H9 (cell line): ENCODE data around the gene JUNB. TPM values are rescaled to one million over a fixed set of nuclear protein-coding genes. Genes with fewer than 3 reads are reported as not detected.
A peak's percentile ranks its signal among the peaks of the same experiment; 100 is the strongest.

Experiments
- DNase-seq: peaks from one replicate; pipeline ENCODE4 v3.0.0-alpha.2; 2017
- H2AFZ ChIP-seq: one replicate; pipeline ENCODE4 v1.6.1; 2013; ENCODE audit warnings: mild to moderate bottlenecking, low read length, control low read depth, moderate library complexity
- H2AK5ac ChIP-seq: 2 replicates; pipeline ENCODE4 v1.6.1; 2013; ENCODE audit warnings: low read length, control low read depth, mixed read lengths; ENCODE audit not compliant: insufficient read length
- H2BK120ac ChIP-seq: one replicate; pipeline ENCODE4 v1.6.1; 2013; ENCODE audit warnings: low read depth, mild to moderate bottlenecking, low read length, control low read depth, inconsistent platforms; ENCODE audit not compliant: poor library complexity, severe bottlenecking
- H2BK12ac ChIP-seq: 2 replicates; pipeline ENCODE4 v1.6.1; 2013; ENCODE audit warnings: low read length, control low read depth, mixed read lengths, low read depth; ENCODE audit not compliant: insufficient read length
- H2BK15ac ChIP-seq: 2 replicates; pipeline ENCODE4 v1.6.1; 2013; ENCODE audit warnings: low read depth, low read length, control low read depth
- H2BK20ac ChIP-seq: one replicate; pipeline ENCODE4 v1.6.1; 2013; ENCODE audit warnings: low read depth, mild to moderate bottlenecking, low read length, control low read depth, inconsistent platforms; ENCODE audit not compliant: poor library complexity, severe bottlenecking
- H2BK5ac ChIP-seq: 2 replicates; pipeline ENCODE4 v1.6.1; 2013; ENCODE audit warnings: low read length, control low read depth, mixed read lengths; ENCODE audit not compliant: insufficient read length
- H3K14ac ChIP-seq: 2 replicates; pipeline ENCODE4 v1.6.1; 2013; ENCODE audit warnings: low read length, control low read depth; ENCODE audit not compliant: insufficient read depth
- H3K18ac ChIP-seq: 2 replicates; pipeline ENCODE4 v1.6.1; 2013; ENCODE audit warnings: low read depth, mild to moderate bottlenecking, mixed read lengths, low read length, control low read depth; ENCODE audit not compliant: insufficient read length
- H3K23ac ChIP-seq: 2 replicates; pipeline ENCODE4 v1.6.1; 2013; ENCODE audit warnings: low read length, control low read depth, mixed read lengths, low read depth; ENCODE audit not compliant: insufficient read length
- H3K23me2 ChIP-seq: 2 replicates; pipeline ENCODE4 v1.6.1; 2013; ENCODE audit warnings: low read depth, mild to moderate bottlenecking, mixed read lengths, low read length, control low read depth; ENCODE audit not compliant: insufficient read length, poor library complexity, severe bottlenecking
- H3K27ac ChIP-seq: 2 replicates; pipeline ENCODE4 v1.5.1; 2013; ENCODE audit warnings: low read length, control low read depth, mixed read lengths, low read depth; ENCODE audit not compliant: insufficient read length
- H3K27me3 ChIP-seq: 2 replicates; pipeline ENCODE4 v1.6.1; 2013; ENCODE audit warnings: low read length, control low read depth, inconsistent platforms; ENCODE audit not compliant: insufficient read depth
- H3K4ac ChIP-seq: 2 replicates; pipeline ENCODE4 v1.6.1; 2013; ENCODE audit warnings: low read depth, mild to moderate bottlenecking, control low read depth, inconsistent platforms, low read length, moderate library complexity
- H3K4me1 ChIP-seq: 2 replicates; pipeline ENCODE4 v1.6.1; 2013; ENCODE audit warnings: low read length, control low read depth, inconsistent platforms; ENCODE audit not compliant: insufficient read depth
- H3K4me2 ChIP-seq: 2 replicates; pipeline ENCODE4 v1.6.1; 2013; ENCODE audit warnings: low read length, control low read depth, mixed read lengths; ENCODE audit not compliant: insufficient read length, insufficient read depth
- H3K56ac ChIP-seq: 2 replicates; pipeline ENCODE4 v1.6.1; 2013; ENCODE audit warnings: low read depth, mild to moderate bottlenecking, mixed read lengths, low read length, control low read depth; ENCODE audit not compliant: insufficient read length
- H3K79me1 ChIP-seq: 2 replicates; pipeline ENCODE4 v1.6.1; 2013; ENCODE audit warnings: low read depth, mild to moderate bottlenecking, moderate library complexity, low read length, control low read depth, inconsistent platforms; ENCODE audit not compliant: insufficient read depth, poor library complexity, severe bottlenecking
- H3K79me2 ChIP-seq: 2 replicates; pipeline ENCODE4 v1.6.1; 2013; ENCODE audit warnings: low read length, control low read depth, inconsistent platforms; ENCODE audit not compliant: insufficient read depth
- H3K9ac ChIP-seq: 2 replicates; pipeline ENCODE4 v1.6.1; 2013; ENCODE audit warnings: low read length, control low read depth, mixed read lengths; ENCODE audit not compliant: insufficient read length; ENCODE audit errors: extremely low read depth
- H3K9me3 ChIP-seq: one replicate; pipeline ENCODE4 v1.6.1; 2013; ENCODE audit warnings: low read depth, low read length, inconsistent platforms; ENCODE audit not compliant: control insufficient read depth
- H3T11ph ChIP-seq: one replicate; pipeline ENCODE4 v1.6.1; 2013; ENCODE audit warnings: mild to moderate bottlenecking, low read length, control low read depth, inconsistent platforms
- H4K20me1 ChIP-seq: one replicate; pipeline ENCODE4 v1.6.1; 2013; ENCODE audit not compliant: control insufficient read depth, insufficient read length, insufficient read depth
- H4K5ac ChIP-seq: 2 replicates; pipeline ENCODE4 v1.6.1; 2013; ENCODE audit warnings: low read depth, mild to moderate bottlenecking, mixed read lengths, low read length, control low read depth; ENCODE audit not compliant: insufficient read length
- H4K8ac ChIP-seq: replicated peaks from 2 replicates; pipeline ENCODE4 v1.6.1; 2013; ENCODE audit warnings: low read length, control low read depth, mixed read lengths, low read depth; ENCODE audit not compliant: insufficient read length
- H4K91ac ChIP-seq: 2 replicates; pipeline ENCODE4 v1.6.1; 2013; ENCODE audit warnings: low read depth, mild to moderate bottlenecking, moderate library complexity, mixed read lengths, low read length, control low read depth; ENCODE audit not compliant: insufficient read length
- H3K27ac Mint-ChIP-seq, 3 experiments: 2 replicates in 2 of 3; 3 replicates in 1 of 3; pipeline ENCODE4 v1.8.0; 2020 to 2021; ENCODE audit warnings: mixed read lengths in 3 of 3, mild to moderate bottlenecking in 1 of 3, moderate library complexity in 1 of 3
- H3K27me3 Mint-ChIP-seq: 2 replicates; pipeline ENCODE4 v1.8.0; 2021; ENCODE audit warnings: low read depth, mild to moderate bottlenecking, moderate library complexity, mixed read lengths
- H3K36me3 Mint-ChIP-seq, 3 experiments: 2 replicates in 2 of 3; 3 replicates in 1 of 3; pipeline ENCODE4 v1.8.0; 2020 to 2021; ENCODE audit warnings: low read depth in 3 of 3, mixed read lengths in 3 of 3; ENCODE audit not compliant: insufficient read depth in 1 of 3
- H3K4me1 Mint-ChIP-seq, 2 experiments: 2 replicates each; pipeline ENCODE4 v1.8.0; 2020; ENCODE audit warnings: mixed read lengths in 2 of 2
- H3K4me3 Mint-ChIP-seq, 2 experiments: 2 replicates in 1 of 2; 3 replicates in 1 of 2; pipeline ENCODE4 v1.8.0; 2020 to 2021; ENCODE audit warnings: mild to moderate bottlenecking in 2 of 2, mixed read lengths in 2 of 2, moderate library complexity in 1 of 2
- H3K9me3 Mint-ChIP-seq, 2 experiments: 2 replicates in 1 of 2; 3 replicates in 1 of 2; pipeline ENCODE4 v1.8.0; 2020; ENCODE audit warnings: mild to moderate bottlenecking in 2 of 2, mixed read lengths in 2 of 2, moderate library complexity in 1 of 2
- CTCF ChIP-seq: fragments of 200-600 bp; sonication (generic); conservative IDR thresholded peaks from 3 replicates; pipeline ENCODE4 v1.8.0; 2021; ENCODE audit warnings: antibody characterized with exemption, mild to moderate bottlenecking
- WGBS: extraction: QIAGEN DNeasy Blood & Tissue Kit; methylation state at CpG from one replicate; pipeline ENCODE4 v1.1.7; 2013; ENCODE audit warnings: missing lambda C conversion rate, low lambda C conversion rate, mixed read lengths; ENCODE audit not compliant: insufficient read length; ENCODE audit errors: extremely low coverage; 5-methylcytosine and 5-hydroxymethylcytosine counted together
- total RNA-seq: library from RNA; stranded (reverse); gene quantifications from 2 replicates; pipeline ENCODE4 v1.2.1, GENCODE V29; 2021

The JUNB gene
- total RNA-seq, 1 experiment from 2014 or later, result 15.9 TPM

DNA sequence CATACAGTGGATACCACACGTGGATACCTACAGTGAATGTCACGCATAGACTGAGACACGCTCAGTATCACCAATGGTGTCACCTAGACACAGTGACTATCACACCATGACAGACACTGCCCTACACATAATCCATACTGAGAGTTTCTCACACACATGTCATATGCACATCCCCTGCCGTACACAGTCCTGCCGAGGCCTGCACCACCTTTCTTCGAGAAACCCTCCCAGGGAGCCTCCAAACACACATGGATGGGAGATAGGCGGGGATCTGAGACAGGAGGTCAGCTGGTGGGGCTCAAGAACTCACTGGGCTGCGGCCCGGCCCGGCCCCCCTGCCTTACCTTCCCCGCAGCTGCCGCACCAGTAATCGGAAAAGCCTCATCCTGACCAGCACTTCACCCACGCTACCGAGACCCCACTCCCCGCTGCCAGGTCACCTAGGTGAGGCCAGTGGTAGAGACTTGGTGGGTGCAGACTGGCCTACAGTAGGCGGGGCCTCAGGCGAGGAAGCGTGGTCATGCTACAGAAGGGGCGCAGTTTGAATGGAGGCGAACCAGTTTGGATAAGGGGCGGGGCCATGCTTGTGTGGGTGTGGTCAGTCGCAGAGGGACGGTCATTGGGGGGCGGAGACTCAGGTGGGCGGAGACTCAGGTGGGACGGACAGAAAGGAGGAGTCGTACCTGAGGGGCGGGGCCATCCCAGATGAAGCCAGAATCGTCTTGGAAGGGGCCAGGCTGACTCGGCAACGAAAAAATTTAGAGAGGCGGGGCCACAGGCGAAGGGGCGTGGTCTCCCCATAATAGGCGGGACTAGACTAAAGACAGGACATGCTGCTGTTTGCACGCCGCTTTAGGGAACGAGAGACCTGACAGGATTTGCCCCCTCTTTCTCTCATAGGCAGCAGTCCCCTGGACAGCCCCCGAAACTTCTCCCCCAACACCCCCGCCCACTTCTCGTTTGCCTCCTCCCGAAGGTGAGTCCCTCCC lies 49.1 kb downstream of the JUNB start:
- Histone ChIP-seq H3K23ac (no peak overlapping the region), H4K8ac (no peak overlapping the region), H3K18ac (no peak overlapping the region), H2BK15ac (no peak overlapping the region), H3K56ac (no peak overlapping the region), H3K14ac (no peak overlapping the region), H2BK20ac (no peak overlapping the region), H2AK5ac (no peak overlapping the region), H2BK12ac (no peak overlapping the region), H3T11ph (no peak overlapping the region), H3K27ac (no peak overlapping the region), H2AFZ (no peak overlapping the region), H3K79me1 (no peaks in the 10 kb centered on the region), H3K79me2 (no peaks in the 10 kb centered on the region), H2BK5ac (no peak overlapping the region), H4K91ac (no peak overlapping the region), H4K5ac (no peak overlapping the region), H3K23me2 (peaks cover 2% of the 10 kb centered on the region), H3K4ac (no peak overlapping the region), H3K4me2 (peak overlapping the region; percentile 48), H3K9ac (no peak overlapping the region), H3K9me3 (no peaks in the 10 kb centered on the region), H3K27me3 (no peaks in the 10 kb centered on the region), H3K4me1 (peaks cover 2% of the 10 kb centered on the region; the same call in 1 of the 2 replicates), H4K20me1 (no peaks in the 10 kb centered on the region), H2BK120ac (no peak overlapping the region)
- no CpG with 5 or more reads among the region's 43 CpGs for WGBS
- H3K36me3 Mint-ChIP-seq, result peaks cover 0 to 8% (median 8%) of the 10 kb centered on the region in 3 experiments; a peak in 6 of 7 replicates
- H3K27ac Mint-ChIP-seq, result peak overlapping the region; percentile 95 to 99 (median 99); a peak in 5 of 7 replicates
- peaks cover 15% of the 10 kb centered on the region for H3K27me3 Mint-ChIP-seq
- peak overlapping the region; percentile 64 to 81 for H3K4me3 Mint-ChIP-seq
- no peaks in the 10 kb centered on the region; a peak in 1 of 5 replicates for H3K9me3 Mint-ChIP-seq
- H3K4me1 Mint-ChIP-seq, result peaks cover 35 to 37% of the 10 kb centered on the region in 2 experiments
- peak; percentile 98 for DNase-seq
- no peak for TF ChIP-seq CTCF
